Activated CD8-positive, alpha-beta memory T cell treated with anti-CD3 and anti-CD28 coated beads, Interleukin-2, amount 50 U/mL, for 24 hours (primary cell): ENCODE results near the gene CHST2.
"Not testable (repeated sequence)": the region's sequence is repeated elsewhere in the genome, so short reads cannot be mapped to it uniquely, and the experiment has no call there.

ENCODE experiments used
- DNase-seq: peaks from one replicate; pipeline ENCODE4 v3.0.0-alpha.2; 2020; ENCODE audit errors: extremely low read depth

Gene CHST2

GRCh38 chr3:143134471-143134870 is 14.9 kb downstream of the CHST2 start:
- DNase-seq, result no peak

DNA sequence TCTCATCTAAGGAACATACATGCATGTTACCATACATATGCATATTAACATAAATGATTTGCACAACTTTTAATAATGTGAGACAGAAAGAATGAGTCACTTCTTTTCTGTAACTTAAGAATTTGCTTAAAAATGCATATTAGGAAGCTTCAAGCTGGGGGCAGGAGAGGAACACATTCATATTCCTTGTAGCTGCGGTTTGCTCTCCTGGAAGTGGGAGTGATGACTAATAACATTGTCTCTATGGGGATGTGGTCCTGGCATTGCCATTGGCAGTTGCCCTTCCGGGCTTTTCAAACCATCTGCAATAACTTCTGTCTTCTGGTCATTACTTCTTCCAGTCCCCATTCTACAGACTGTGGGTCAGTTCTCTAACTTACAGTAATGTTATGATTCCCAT is 15.6 kb downstream of the CHST2 start:
- no peak for DNase-seq

DNA sequence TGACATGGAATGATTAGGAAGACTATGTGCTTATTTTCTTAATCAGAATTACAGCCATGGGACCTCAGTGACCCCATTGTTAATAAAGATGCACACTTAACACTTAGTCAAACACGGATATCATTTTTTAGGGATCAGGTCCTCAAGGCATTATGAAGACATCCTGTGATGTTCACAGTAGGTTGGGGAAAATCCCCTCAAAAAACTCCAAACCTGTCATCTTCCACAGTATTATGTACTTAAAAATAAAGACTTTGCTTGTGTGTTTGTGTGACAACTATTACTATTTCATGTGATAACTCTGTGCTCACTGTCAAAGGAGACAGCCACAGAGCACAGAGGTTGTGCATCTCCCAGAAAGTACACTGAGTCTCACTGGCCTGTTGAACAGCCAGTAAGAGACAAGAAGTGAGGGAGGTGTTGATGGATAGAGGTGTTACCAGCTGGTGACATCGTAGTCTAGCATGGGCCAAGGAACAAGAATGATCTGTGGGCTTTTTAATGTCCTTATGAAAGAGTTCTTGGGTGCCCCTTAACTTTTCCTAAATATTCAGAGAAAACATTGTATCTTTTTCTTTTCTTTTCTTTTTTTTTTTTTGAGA is 18.0 kb downstream of the CHST2 start:
- DNase-seq, result no peak

GRCh38 chr3:143138953-143139352 is 19.4 kb downstream of the CHST2 start:
- DNase-seq, result no peak

GRCh38 chr3:143139762-143140161 is 20.2 kb downstream of the CHST2 start:
- no peak for DNase-seq

- no peak for DNase-seq
Measured at GRCh38 chr3:143140550-143140949, 21.0 kb downstream of the CHST2 start.

GRCh38 chr3:143142354-143142753 is 22.8 kb downstream of the CHST2 start:
- no peak for DNase-seq

DNA sequence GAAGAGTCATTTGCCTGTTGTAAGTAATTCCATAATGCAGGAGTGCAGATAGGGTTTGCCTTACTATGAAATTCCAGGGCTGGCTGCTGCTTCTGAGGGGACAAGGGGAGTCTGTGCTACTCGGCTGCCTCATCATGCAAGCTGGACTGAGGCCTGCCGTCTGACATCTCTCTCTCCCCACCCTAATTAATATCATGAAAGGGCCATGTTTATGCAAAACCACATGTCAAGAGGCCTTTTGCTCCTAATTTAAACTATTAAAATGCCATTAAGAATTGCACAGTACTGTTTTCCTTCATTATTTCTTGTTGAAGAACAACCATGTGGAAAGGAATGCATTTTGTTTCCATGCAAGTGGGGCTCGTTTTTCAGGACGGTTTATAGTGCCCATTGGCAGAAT is 26.3 kb downstream of the CHST2 start:
- DNase-seq, result no peak

DNA sequence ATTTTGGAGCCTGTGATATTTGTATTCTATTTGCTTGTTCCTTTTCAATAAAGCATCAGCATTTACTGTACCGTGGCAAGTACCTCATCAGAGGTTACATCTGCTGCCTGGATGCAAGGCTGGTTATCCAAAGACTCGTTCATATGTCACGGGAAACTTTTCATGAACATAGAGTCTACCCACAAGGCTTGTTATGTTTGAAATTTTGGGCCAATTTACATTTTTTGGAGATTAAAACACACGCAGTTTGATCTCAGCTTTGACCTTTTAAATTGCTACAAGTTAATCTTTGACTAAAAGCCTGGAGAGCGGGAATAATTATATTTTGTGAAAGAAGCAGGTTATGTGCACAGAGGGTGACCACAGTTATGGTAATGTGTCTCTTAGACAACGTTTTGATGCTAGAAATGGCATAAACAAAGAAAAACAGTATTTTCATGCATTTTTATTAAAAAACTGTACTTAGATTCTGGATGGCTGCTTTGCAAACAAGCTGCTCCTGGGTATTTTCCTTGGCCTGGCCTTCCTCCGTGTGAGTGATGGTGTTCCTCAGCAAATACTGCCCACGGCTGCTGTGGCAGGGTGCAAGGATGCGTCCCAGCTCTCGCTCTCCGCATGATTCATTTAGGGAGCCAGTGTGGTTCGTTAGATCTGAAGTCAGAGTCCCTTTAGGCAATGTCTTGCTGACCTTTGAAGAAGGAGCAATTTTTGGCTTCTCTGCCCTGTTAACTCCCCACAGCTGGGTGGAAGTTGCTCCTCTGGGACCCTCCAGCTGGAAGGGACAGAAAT is 27.1 kb downstream of the CHST2 start:
- no peak for DNase-seq

GRCh38 chr3:143147707-143148106 is 28.1 kb downstream of the CHST2 start:
- no peak for DNase-seq

DNA sequence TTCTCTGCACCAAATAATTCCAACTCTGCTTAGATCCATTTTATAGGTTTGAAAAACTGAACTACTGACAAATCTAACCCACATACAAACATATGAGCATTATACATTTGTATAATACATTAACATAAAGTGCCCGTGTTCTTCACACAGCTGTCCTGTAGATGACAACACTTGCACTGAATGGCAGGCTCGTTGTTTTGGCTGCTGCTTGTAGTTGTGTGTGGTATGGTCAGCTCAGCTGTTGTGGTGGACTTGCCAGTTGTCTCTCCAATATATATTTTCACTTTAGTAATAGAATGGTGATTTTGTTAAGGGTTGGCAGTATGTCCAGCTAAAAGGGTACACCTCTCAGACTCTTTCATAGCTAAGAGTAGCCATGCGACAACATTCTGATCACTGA is 30.5 kb downstream of the CHST2 start:
- DNase-seq, result no peak

DNA sequence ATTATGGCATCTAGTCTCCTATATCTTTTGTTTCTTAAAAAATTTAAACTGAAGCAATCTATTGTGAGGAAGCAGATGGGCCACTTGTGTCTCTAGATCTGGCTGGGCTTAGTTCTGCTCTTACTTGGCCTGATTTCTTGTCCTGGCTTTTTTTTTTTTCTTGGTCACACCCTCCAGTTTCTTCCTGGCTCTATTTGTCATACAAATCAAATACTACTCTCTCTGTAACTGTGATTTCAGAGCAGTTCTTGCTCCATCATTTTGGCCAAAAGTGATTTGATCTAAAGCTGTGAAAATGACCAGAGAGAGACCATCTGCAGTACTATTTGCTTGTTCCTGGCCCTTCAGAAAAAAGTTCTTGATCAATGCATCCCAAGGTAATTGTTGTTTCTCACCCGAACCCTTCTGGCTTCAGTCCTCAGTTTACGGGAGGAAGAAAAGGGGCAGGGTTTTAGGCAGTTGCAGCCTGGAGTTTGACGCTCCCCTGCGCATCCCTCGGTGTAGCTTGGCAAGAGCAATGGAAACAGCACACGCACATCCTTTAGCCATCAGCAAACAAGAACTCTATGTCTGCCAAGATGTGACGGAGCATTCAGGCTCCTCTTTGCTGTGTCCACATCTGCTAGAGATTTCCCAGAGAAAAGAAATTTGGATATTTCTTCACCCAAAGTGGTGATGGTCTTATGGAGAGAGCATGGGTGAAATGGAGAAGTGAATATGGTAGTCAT is 31.6 kb downstream of the CHST2 start:
- no peak for DNase-seq

GRCh38 chr3:143152043-143152442 is 32.5 kb downstream of the CHST2 start:
- no peak for DNase-seq

- DNase-seq, result no peak
Measured at GRCh38 chr3:143155756-143156155, 36.2 kb downstream of the CHST2 start.

- no peak for DNase-seq
Measured at GRCh38 chr3:143158014-143158988, 38.7 kb downstream of the CHST2 start.

- no peak for DNase-seq
Measured at GRCh38 chr3:143160437-143160836, 40.9 kb downstream of the CHST2 start.

GRCh38 chr3:143163562-143164100 is 44.1 kb downstream of the CHST2 start:
- DNase-seq, result no peak

GRCh38 chr3:143165211-143165610 is 45.6 kb downstream of the CHST2 start:
- no peak for DNase-seq

GRCh38 chr3:143165612-143166285 is 46.2 kb downstream of the CHST2 start:
- not testable (repeated sequence) for DNase-seq

GRCh38 chr3:143166376-143166775 is 46.8 kb downstream of the CHST2 start:
- no peak for DNase-seq
